T-cell (primary cell): ENCODE results near the gene SSRP1. TPM values are rescaled to one million over a fixed set of nuclear protein-coding genes. Genes with fewer than 3 reads are reported as not detected.

Source experiments
- ATAC-seq, 4 experiments: fragments of 200-7000 bp in 3 of 4; fragments of 150-1000 bp in 1 of 4; cut with Tn5 transposase; replicated peaks in 1 of 4; 1 replicate in 3 of 4; 2 replicates in 1 of 4; pipeline ENCODE4 v1.10.0; 2021; ENCODE audit warnings: moderate library complexity in 3 of 4, mild to moderate bottlenecking in 2 of 4, moderate number of reproducible peaks in 1 of 4
- CTCF ChIA-PET, 2 donors: fragments of 300-600 bp; sonication (Branson Sonifier 250); formaldehyde crosslinking; loops; one replicate each; lab custom pipeline; 2022; ENCODE audit warnings: antibody characterized with exemption in 2 of 2; lab: Charles Lee
- POLR2A ChIA-PET, 2 donors: fragments of 300-600 bp; sonication (Branson Sonifier 250); formaldehyde crosslinking; loops; one replicate each; lab custom pipeline; 2022; ENCODE audit warnings: antibody characterized with exemption in 2 of 2; lab: Charles Lee
- DNase-seq, 35 experiments: peaks; one replicate each; pipeline versions ENCODE4 v3.0.0 to v3.0.0-alpha.2; 2013 to 2023
- H3K27ac ChIP-seq: one replicate; pipeline ENCODE4 v1.5.1; 2013; ENCODE audit warnings: low read length
- H3K27me3 ChIP-seq, 2 experiments: replicated peaks in 1 of 2; 1 replicate in 1 of 2; 2 replicates in 1 of 2; pipeline versions ENCODE4 v1.6.1 to v1.7.0; 2013; ENCODE audit warnings: low read length in 1 of 2, mixed read lengths in 1 of 2; ENCODE audit not compliant: control insufficient read depth in 2 of 2, insufficient read depth in 2 of 2; ENCODE audit errors: extremely low read depth in 1 of 2
- H3K36me3 ChIP-seq, 2 donors: 1 replicate in 1 of 2; 2 replicates in 1 of 2; pipeline versions ENCODE4 v1.6.1 to v1.7.0; 2013; ENCODE audit warnings: low read length in 1 of 2; ENCODE audit not compliant: control insufficient read depth in 2 of 2, insufficient read depth in 1 of 2; ENCODE audit errors: extremely low read depth in 1 of 2
- H3K4me1 ChIP-seq, 2 experiments: 1 replicate in 1 of 2; 2 replicates in 1 of 2; pipeline versions ENCODE4 v1.6.1 to v1.7.0; 2013; ENCODE audit warnings: low read length in 2 of 2, mixed read lengths in 1 of 2; ENCODE audit not compliant: insufficient read depth in 2 of 2, control insufficient read depth in 1 of 2; ENCODE audit errors: extremely low read depth in 1 of 2
- H3K4me3 ChIP-seq, 2 donors: 1 replicate in 1 of 2; 2 replicates in 1 of 2; pipeline versions ENCODE4 v1.5.1 to v1.7.0; 2013; ENCODE audit warnings: mild to moderate bottlenecking in 2 of 2, low read length in 1 of 2, moderate library complexity in 1 of 2; ENCODE audit not compliant: control insufficient read depth in 1 of 2; ENCODE audit errors: extremely low read depth in 1 of 2
- H3K9me3 ChIP-seq: 2 replicates; pipeline ENCODE4 v1.7.0; 2013
- H3K27ac Mint-ChIP-seq, 2 donors: one replicate each; pipeline ENCODE4 v1.8.0; 2020 to 2021; ENCODE audit warnings: mild to moderate bottlenecking in 2 of 2, mixed read lengths in 2 of 2
- H3K27me3 Mint-ChIP-seq, 2 donors: one replicate each; pipeline ENCODE4 v1.8.0; 2021 to 2022; ENCODE audit warnings: mixed read lengths in 2 of 2
- H3K36me3 Mint-ChIP-seq: one replicate; pipeline ENCODE4 v1.8.0; 2021; ENCODE audit warnings: mixed read lengths
- H3K4me1 Mint-ChIP-seq, 3 donors: one replicate each; pipeline ENCODE4 v1.8.0; 2020 to 2022; ENCODE audit warnings: mixed read lengths in 3 of 3, mild to moderate bottlenecking in 1 of 3
- H3K4me3 Mint-ChIP-seq, 3 donors: one replicate each; pipeline ENCODE4 v1.8.0; 2020 to 2022; ENCODE audit warnings: mild to moderate bottlenecking in 3 of 3, mixed read lengths in 3 of 3, moderate library complexity in 3 of 3
- H3K9me3 Mint-ChIP-seq, 3 donors: one replicate each; pipeline ENCODE4 v1.8.0; 2020 to 2022; ENCODE audit warnings: mixed read lengths in 3 of 3
- WGBS: methylation state at CpG from one replicate; pipeline ENCODE4 v1.1.5; 2013; ENCODE audit warnings: missing lambda C conversion rate; ENCODE audit not compliant: insufficient coverage; 5-methylcytosine and 5-hydroxymethylcytosine counted together
- total RNA-seq, 35 experiments: library from RNA in 6 of 35; stranded (reverse) in 6 of 35; fragments of 120-200 nt in 1 of 35; gene quantifications; one replicate each; pipeline versions ENCODE4 v1.2.1 to v1.2.4 and lab custom pipeline; 2013 to 2026

The SSRP1 gene, protein sequence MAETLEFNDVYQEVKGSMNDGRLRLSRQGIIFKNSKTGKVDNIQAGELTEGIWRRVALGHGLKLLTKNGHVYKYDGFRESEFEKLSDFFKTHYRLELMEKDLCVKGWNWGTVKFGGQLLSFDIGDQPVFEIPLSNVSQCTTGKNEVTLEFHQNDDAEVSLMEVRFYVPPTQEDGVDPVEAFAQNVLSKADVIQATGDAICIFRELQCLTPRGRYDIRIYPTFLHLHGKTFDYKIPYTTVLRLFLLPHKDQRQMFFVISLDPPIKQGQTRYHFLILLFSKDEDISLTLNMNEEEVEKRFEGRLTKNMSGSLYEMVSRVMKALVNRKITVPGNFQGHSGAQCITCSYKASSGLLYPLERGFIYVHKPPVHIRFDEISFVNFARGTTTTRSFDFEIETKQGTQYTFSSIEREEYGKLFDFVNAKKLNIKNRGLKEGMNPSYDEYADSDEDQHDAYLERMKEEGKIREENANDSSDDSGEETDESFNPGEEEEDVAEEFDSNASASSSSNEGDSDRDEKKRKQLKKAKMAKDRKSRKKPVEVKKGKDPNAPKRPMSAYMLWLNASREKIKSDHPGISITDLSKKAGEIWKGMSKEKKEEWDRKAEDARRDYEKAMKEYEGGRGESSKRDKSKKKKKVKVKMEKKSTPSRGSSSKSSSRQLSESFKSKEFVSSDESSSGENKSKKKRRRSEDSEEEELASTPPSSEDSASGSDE
- 10 to 100 TPM; 50.2 to 78.1 (median 75.7) TPM for total RNA-seq
- total RNA-seq (2013) = 66.6 TPM
- 78.1 to 480 (median 128) reads per million in 29 experiments for total RNA-seq (lab: John Stamatoyannopoulos, UW)

DNA sequence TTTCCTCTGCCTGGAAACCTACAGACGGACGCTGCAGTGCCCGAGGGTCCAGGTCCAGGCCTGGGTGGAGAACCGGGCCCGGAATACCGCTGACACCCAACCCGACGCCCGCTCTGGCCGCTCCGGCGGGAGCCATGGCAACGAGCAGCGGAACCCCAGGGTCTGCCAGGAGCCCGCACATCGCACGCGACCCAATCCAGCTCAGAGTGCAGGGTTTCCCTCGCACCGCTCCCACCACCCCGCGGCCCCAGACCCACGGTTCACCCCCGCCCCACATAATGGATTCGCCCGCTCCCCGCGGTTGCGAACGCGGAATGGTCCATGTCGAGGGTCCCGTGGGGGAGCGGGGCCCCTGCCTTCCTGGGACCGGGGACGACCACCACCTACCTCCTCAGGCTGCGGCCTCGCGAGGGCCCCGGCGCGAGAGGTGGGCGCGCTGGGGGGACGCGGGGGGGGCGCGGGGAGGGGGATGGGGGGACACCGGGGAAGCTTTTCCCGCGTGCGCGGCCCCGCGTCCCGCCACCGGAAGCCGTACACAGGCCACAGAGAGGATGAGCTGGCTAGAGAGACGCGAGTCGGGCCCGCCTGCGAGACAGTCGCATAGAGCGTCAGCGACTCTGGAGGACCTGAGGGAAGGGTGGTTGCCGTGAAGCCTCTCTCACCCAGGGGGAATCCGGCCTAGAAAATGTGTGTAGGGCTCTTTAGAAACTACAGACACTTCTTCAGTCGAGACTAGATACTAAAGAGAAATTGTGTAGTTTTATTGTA is at the start of gene SSRP1:
SSRP1 (minus strand) TSS at position 550 of the 768 bp plus-strand sequence. CDS start 771 bp downstream, outside the sequence.
- peak; percentile 98 to 99 (median 99) for ATAC-seq
- Histone ChIP-seq H3K27ac (peak within 1 kb of the TSS; percentile 87), H3K4me3 (peak within 1 kb of the TSS; percentile 62 to 73), H3K4me1 (peaks cover 9 to 24% of the 10 kb centered on the region in 2 experiments), H3K36me3 (peaks cover 6 to 26% of the 10 kb centered on the region in 2 donors), H3K9me3 (no peaks in the 10 kb centered on the region), H3K27me3 (peaks cover 0 to 6% of the 10 kb centered on the region in 2 experiments)
- 0% methylated on average over 34 of the region's 69 CpGs for WGBS
- Mint-ChIP-seq H3K36me3 (peaks cover 34% of the 10 kb centered on the region), H3K9me3 (no peaks in the 10 kb centered on the region), H3K27ac (peak within 1 kb of the TSS; percentile 98 to 99), H3K4me1 (peaks cover 29 to 33% (median 30%) of the 10 kb centered on the region in 3 donors), H3K4me3 (peak within 1 kb of the TSS; percentile 82 to 91 (median 88)), H3K27me3 (no peaks in the 10 kb centered on the region)
- DNase-seq = peak; percentile 71 to 92 (median 85)
- ChIA-PET POLR2A (interaction anchor here (0.6 to 2.3 kb wide), 3 partner anchors 10 to 1807 kb away, joined by 3 to 10 read pairs (median 6); partner anchors contain the start of genes FAM111A (in 1 of the 2) and TNKS1BP1 (in 1 of the 2)), CTCF (interaction anchor here (0.6 to 2.6 kb wide), 7 partner anchors 10 to 232 kb away, joined by 3 to 19 read pairs (median 4); partner anchors contain the start of genes TNKS1BP1 (in 1 of the 2) and UBE2L6 (in 1 of the 2))

DNA sequence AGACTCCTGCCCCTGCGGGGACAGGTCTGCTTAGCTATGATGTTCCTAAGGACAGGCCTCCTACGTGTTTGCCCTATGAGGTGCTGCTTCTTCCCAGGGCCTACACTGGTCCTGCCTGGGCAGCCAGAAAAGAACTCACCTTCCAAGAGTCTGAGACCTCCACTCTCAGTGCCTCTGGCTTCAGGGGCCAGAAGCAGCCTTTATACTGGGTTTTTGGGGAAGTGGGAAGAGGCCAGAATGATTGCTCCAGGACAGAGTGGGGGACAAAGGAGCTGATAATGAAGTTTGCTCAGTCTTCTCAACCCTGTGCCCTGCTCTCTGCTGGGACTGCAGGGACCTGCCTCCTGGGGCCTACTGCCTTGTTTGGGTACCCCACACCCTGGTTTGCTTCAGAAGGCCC is 45.3 kb upstream of the SSRP1 start, which contains the start of gene PRG3:
PRG3 (minus strand) TSS at position 176 of the 400 bp plus-strand sequence. CDS start 442 bp downstream, outside the sequence.
- Histone ChIP-seq H3K4me3 (no peak within 1 kb of the TSS), H3K36me3 (no peaks in the 10 kb centered on the region), H3K27ac (no peak within 1 kb of the TSS), H3K27me3 (peaks cover 0 to 24% of the 10 kb centered on the region in 2 experiments), H3K4me1 (no peaks in the 10 kb centered on the region), H3K9me3 (no peaks in the 10 kb centered on the region)
- no peaks in the 10 kb centered on the region for H3K9me3 Mint-ChIP-seq
- ChIA-PET POLR2A (interaction anchor here in 1 of 2 donors (0.7 kb wide), 1 partner anchor 44 kb away, joined by 4 read pairs; no protein-coding TSS in a partner anchor), CTCF (interaction anchor here in 1 of 2 donors (0.7 kb wide), 1 partner anchor 113 kb away, joined by 4 read pairs; no protein-coding TSS in a partner anchor)
- H3K4me1 Mint-ChIP-seq = no peaks in the 10 kb centered on the region
- WGBS = no CpG with 5 or more reads among the region's 2 CpGs
- no peak for DNase-seq
- H3K4me3 Mint-ChIP-seq = no peak within 1 kb of the TSS
- no peak for ATAC-seq
- H3K27ac Mint-ChIP-seq = no peak within 1 kb of the TSS
- H3K27me3 Mint-ChIP-seq = peaks cover 25 to 29% of the 10 kb centered on the region in 2 donors
- no peaks in the 10 kb centered on the region for H3K36me3 Mint-ChIP-seq

DNA sequence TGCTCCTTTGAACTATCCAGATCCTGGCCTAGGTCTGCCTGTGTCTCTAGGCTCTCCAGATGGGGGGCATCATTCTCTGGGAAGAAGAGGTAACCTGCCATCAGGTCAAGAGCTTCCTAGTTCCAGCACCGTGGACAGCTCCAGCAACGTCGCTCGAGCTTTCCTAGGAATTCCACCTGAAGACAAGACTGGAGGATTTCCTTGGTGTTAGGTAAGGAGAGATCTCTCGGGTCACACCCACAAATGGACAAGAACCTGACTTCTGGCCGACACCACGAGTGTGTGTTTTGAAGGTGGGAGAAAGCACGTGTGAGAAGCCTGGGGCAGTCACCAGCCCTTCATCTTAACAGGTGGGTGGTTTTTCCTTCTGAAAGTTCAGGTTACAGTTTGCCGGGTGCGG is 44.0 kb upstream of the SSRP1 start:
- POLR2A ChIA-PET = no interaction called here
- Mint-ChIP-seq H3K27me3 (peaks cover 25 to 28% of the 10 kb centered on the region in 2 donors), H3K4me1 (no peaks in the 10 kb centered on the region), H3K36me3 (no peaks in the 10 kb centered on the region), H3K4me3 (no peak overlapping the region), H3K27ac (no peak overlapping the region), H3K9me3 (no peaks in the 10 kb centered on the region)
- Histone ChIP-seq H3K4me1 (no peaks in the 10 kb centered on the region), H3K27ac (no peak overlapping the region), H3K4me3 (no peak overlapping the region), H3K9me3 (no peaks in the 10 kb centered on the region), H3K27me3 (peaks cover 0 to 24% of the 10 kb centered on the region in 2 experiments), H3K36me3 (no peaks in the 10 kb centered on the region)
- ATAC-seq = no peak
- CTCF ChIA-PET = no interaction called here
- WGBS = 9% methylated on average over 5 of the region's 10 CpGs
- DNase-seq = no peak

DNA sequence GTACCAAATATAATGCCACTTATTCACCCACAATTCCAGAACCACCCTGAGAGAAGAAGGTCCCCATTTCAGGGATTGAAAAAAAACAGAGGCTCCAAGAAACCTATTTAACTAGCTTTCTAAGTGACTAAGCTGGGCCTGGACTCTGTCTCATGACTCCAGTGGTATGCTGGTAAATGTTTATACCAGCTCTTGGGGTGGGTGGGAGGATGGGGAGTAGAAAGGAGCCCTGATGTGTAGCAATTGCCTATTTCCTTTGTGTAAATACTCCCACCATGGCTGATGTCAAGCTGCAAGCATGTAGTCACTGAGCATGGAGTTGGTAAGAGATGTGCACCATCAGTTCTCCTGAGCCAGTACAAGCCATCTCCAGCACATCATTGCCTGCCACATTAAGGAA is 42.5 kb upstream of the SSRP1 start:
- no peak for DNase-seq

DNA sequence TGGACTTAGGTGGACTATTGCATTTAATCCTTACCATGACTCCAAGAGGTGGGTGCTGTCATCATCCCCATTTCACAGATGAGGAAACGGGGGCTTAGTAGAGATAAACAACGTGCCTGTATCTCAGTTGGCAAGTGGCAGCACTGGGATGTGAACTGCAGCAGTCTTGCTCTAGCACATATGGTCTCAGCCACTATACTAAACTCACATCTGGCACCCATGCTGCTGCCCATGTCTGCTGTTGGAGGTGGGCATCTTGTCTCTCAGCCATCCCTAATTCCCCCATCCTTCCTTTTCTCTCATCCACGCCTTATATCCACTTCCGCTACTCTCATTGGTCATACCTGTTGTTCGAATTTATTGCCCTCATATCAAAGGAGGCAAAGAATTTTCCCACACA is 41.4 kb upstream of the SSRP1 start:
- WGBS = 67% methylated on average over 5 of the region's 5 CpGs
- CTCF ChIA-PET = no interaction called here

More for the DNA sequence above, 42.5 kb upstream of the SSRP1 start:
- H3K4me1 Mint-ChIP-seq = no peaks in the 10 kb centered on the region
- H3K27ac Mint-ChIP-seq = no peak overlapping the region
- H3K27me3 Mint-ChIP-seq = peaks cover 24 to 25% of the 10 kb centered on the region in 2 donors
- no peak overlapping the region for H3K4me3 Mint-ChIP-seq
- Histone ChIP-seq H3K27ac (no peak overlapping the region), H3K4me1 (no peaks in the 10 kb centered on the region), H3K27me3 (peaks cover 0 to 22% of the 10 kb centered on the region in 2 experiments), H3K9me3 (no peaks in the 10 kb centered on the region), H3K4me3 (no peak overlapping the region), H3K36me3 (no peaks in the 10 kb centered on the region)
- ATAC-seq = no peak
- no peaks in the 10 kb centered on the region for H3K36me3 Mint-ChIP-seq
- H3K9me3 Mint-ChIP-seq = no peaks in the 10 kb centered on the region
- ChIA-PET CTCF (interaction anchor here in 1 of 2 donors (0.5 to 0.6 kb wide), 2 partner anchors 26 to 353 kb away, joined by 3 to 7 read pairs; no protein-coding TSS in a partner anchor), POLR2A (no interaction called here)

More for the DNA sequence above, 41.4 kb upstream of the SSRP1 start:
- no peaks in the 10 kb centered on the region for H3K9me3 ChIP-seq
- POLR2A ChIA-PET = no interaction called here
- H3K27me3 ChIP-seq = peaks cover 0 to 22% of the 10 kb centered on the region in 2 experiments
- Mint-ChIP-seq H3K9me3 (no peaks in the 10 kb centered on the region), H3K4me1 (no peaks in the 10 kb centered on the region), H3K36me3 (no peaks in the 10 kb centered on the region), H3K27ac (no peak overlapping the region), H3K27me3 (peaks cover 21 to 22% of the 10 kb centered on the region in 2 donors), H3K4me3 (no peak overlapping the region)
- no peaks in the 10 kb centered on the region for H3K36me3 ChIP-seq
- no peak overlapping the region for H3K4me3 ChIP-seq
- H3K27ac ChIP-seq = no peak overlapping the region
- DNase-seq (no peak), ATAC-seq (no peak)
- H3K4me1 ChIP-seq = no peaks in the 10 kb centered on the region
